MCF 10A (cell line): ENCODE results near the gene LZTS2. TPM values are rescaled to one million over a fixed set of nuclear protein-coding genes. Genes with fewer than 3 reads are reported as not detected.

Experiments
- Bru-seq: library from RNA; stranded (reverse); fragments of 400-500 nt; gene quantifications from one replicate; lab custom pipeline; 2021; lab: Mats Ljungman, UMichigan
- BruChase-seq, 2 experiments: library from RNA; stranded (reverse); fragments of 400-500 nt; gene quantifications; one replicate each; lab custom pipeline; 2021; lab: Mats Ljungman, UMichigan
- BruUV-seq: library from RNA; stranded (reverse); fragments of 400-500 nt; replicated peaks from 2 replicates; lab custom pipeline; 2021; lab: Mats Ljungman, UMichigan
- CTCF ChIA-PET: fragments of 300-600 bp; sonication (Branson Sonifier 250); formaldehyde crosslinking; extraction: SDS; loops from one replicate; lab custom pipeline; 2021; ENCODE audit warnings: antibody characterized with exemption, inconsistent platforms; lab: Yijun Ruan, JAX
- POLR2A ChIA-PET: fragments of 300-600, 350-650 bp; sonication (Branson Sonifier 250); formaldehyde crosslinking; extraction: SDS; loops from one replicate; lab custom pipeline; 2020; ENCODE audit warnings: antibody characterized with exemption, inconsistent platforms; lab: Yijun Ruan, JAX
- DNase-seq: peaks from one replicate; pipeline ENCODE4 v3.0.0-alpha.2; 2018; ENCODE audit not compliant: unreplicated experiment
- H3K27ac Mint-ChIP-seq: one replicate; pipeline ENCODE4 v1.8.0; 2022; ENCODE audit warnings: mild to moderate bottlenecking, low read depth, mixed read lengths; ENCODE audit not compliant: unreplicated experiment
- H3K27me3 Mint-ChIP-seq: one replicate; pipeline ENCODE4 v1.8.0; 2022; ENCODE audit warnings: mixed read lengths; ENCODE audit not compliant: insufficient read depth, unreplicated experiment
- H3K36me3 Mint-ChIP-seq: one replicate; pipeline ENCODE4 v1.8.0; 2022; ENCODE audit warnings: mild to moderate bottlenecking, moderate library complexity, mixed read lengths; ENCODE audit not compliant: insufficient read depth, unreplicated experiment
- H3K4me1 Mint-ChIP-seq: one replicate; pipeline ENCODE4 v1.8.0; 2022; ENCODE audit warnings: mixed read lengths; ENCODE audit not compliant: insufficient read depth, unreplicated experiment
- H3K4me3 Mint-ChIP-seq: one replicate; pipeline ENCODE4 v1.8.0; 2022; ENCODE audit warnings: mild to moderate bottlenecking, moderate library complexity, mixed read lengths; ENCODE audit not compliant: unreplicated experiment
- H3K9me3 Mint-ChIP-seq: one replicate; pipeline ENCODE4 v1.8.0; 2022; ENCODE audit warnings: mixed read lengths; ENCODE audit not compliant: unreplicated experiment
- CTCF ChIP-seq: fragments of 200-600 bp; IDR thresholded peaks from one replicate; pipeline ENCODE4 v1.8.0; 2022; ENCODE audit warnings: antibody characterized with exemption, mild to moderate bottlenecking; ENCODE audit not compliant: unreplicated experiment
- intact Hi-C: fragments of 100-400 bp; cut with micrococcal nuclease; formaldehyde crosslinking; loops from 2 replicates; pipeline ENCODE4 v1.14.1; 2022
- long read RNA-seq: library from polyadenylated mRNA; stranded (forward); transcript quantifications from one replicate; pipeline ENCODE4 v2.0.0, GENCODE V29; 2022
- total RNA-seq: library from RNA; stranded (reverse); gene quantifications from 2 replicates; pipeline ENCODE4 v1.2.3, GENCODE V29; 2022

Gene LZTS2
- total RNA-seq (15.2 and 18.6 TPM in 2 replicates), Bru-seq, nascent RNA (percentile 40 among the genes with signal in this experiment), BruChase-seq, experiment 1, labeled RNA remaining after a 6-hour chase (percentile 55 among the genes with signal in this experiment), BruChase-seq, experiment 2, labeled RNA remaining after a 2-hour chase (percentile 55 among the genes with signal in this experiment)
- long read RNA-seq, full-length matches to known transcripts = 11 of 45 reads
- long read RNA-seq, partial matches to known transcripts = 6 of 45 reads
- long read RNA-seq, other reads (novel, unspliced or antisense) = 28 of 45 reads

DNA sequence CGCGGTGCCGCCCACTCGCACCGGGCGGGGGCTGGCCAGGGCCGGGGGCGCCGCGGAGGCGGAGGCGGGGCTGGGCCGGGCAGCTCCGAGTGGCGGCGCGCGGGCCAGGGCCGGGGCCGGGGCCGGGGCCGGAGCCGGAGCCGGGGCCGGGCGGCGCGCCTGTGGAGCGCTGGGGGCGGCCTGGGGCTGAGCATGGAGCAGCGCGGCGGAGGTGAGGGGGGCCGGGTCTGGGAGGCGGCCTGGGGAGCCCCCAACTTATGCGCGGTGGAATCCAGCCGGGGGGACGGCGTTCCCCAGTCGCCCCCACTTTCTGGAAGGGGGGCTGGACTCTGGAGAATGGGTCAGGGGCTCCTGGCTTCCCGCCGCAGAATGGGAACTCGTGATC is at the start of gene LZTS2:
Gene LZTS2 (plus strand): TSS at position 67 of the 385 bp plus-strand sequence. CDS start 2,731 bp downstream, outside the sequence.
- no TSS peak for BruUV-seq
- intact Hi-C loops = no loop called here
- peaks cover 20% of the 10 kb centered on the region for H3K36me3 Mint-ChIP-seq
- H3K4me3 Mint-ChIP-seq = peak within 1 kb of the TSS; percentile 76
- no peak for TF ChIP-seq CTCF
- peaks cover 19% of the 10 kb centered on the region for H3K4me1 Mint-ChIP-seq
- ChIA-PET POLR2A (interaction anchor here (0.6 to 7.5 kb wide), 11 partner anchors 11 to 478 kb away, joined by 3 to 74 read pairs (median 7); partner anchors contain the start of genes MRPL43, PDZD7, SFXN3 and TWNK), CTCF (interaction anchor here (0.5 to 12.3 kb wide), 8 partner anchors 10 to 1457 kb away, joined by 3 to 199 read pairs (median 4); no protein-coding TSS in a partner anchor)
- no peaks in the 10 kb centered on the region for H3K9me3 Mint-ChIP-seq
- no peak for DNase-seq
- peak within 1 kb of the TSS; percentile 44 for H3K27ac Mint-ChIP-seq
- no peaks in the 10 kb centered on the region for H3K27me3 Mint-ChIP-seq

- H3K9me3 Mint-ChIP-seq = no peaks in the 10 kb centered on the region
- intact Hi-C loops = no loop called here
- DNase-seq = no peak
- peaks cover 79% of the 10 kb centered on the region for H3K36me3 Mint-ChIP-seq
- POLR2A ChIA-PET = no interaction called here
- BruUV-seq = no TSS peak
- no peak for TF ChIP-seq CTCF
- no peaks in the 10 kb centered on the region for H3K4me1 Mint-ChIP-seq
- no peak overlapping the region for H3K4me3 Mint-ChIP-seq
- no peaks in the 10 kb centered on the region for H3K27me3 Mint-ChIP-seq
- H3K27ac Mint-ChIP-seq = peak overlapping the region; percentile 10
- CTCF ChIA-PET = no interaction called here
These were observed 39.4 kb upstream of the LZTS2 start for GRCh38 chr10:100960251-100960650.

DNA sequence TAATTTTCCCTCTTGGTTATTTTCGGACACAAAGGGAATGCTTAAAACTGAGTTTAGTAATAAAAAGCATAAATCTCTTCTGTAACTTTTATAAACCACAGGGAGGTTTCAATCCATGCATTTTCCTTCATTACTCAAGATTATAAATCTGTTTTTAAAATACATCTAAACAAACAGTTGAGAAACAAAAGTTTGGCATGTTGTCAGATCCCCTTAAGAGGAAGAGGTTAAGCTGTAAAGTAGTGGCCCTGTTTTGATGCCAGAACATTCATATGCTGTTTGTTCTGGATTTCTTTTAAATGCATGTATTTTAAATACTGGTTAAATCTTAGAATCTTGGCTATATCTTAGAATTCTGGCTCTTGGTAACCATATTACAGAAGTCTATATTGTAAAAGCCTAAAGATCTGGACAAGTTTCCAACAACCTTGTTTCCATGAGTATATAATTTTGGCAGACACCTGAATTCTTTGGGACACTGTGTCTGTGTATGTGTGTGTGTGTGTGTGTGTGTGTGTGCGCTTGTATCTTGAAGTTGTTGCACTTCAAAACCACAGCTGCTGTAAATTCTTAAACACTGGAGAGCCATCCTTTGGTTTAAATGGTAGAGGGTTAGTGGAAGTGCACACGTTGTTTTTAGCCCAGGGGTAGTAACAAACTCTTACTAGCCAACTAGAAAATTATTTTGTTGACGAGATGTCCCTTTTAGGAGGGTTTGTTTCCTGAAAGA is 37.1 kb upstream of the LZTS2 start:
- Mint-ChIP-seq H3K36me3 (peaks cover 58% of the 10 kb centered on the region), H3K27me3 (no peaks in the 10 kb centered on the region), H3K9me3 (no peaks in the 10 kb centered on the region), H3K27ac (no peak overlapping the region), H3K4me3 (no peak overlapping the region), H3K4me1 (no peaks in the 10 kb centered on the region)
- intact Hi-C loops = no loop called here
- TF ChIP-seq CTCF = no peak
- CTCF ChIA-PET = interaction anchor here (0.6 kb wide), 1 partner anchor 28 kb away, joined by 4 read pairs; no protein-coding TSS in a partner anchor
- BruUV-seq = no TSS peak
- POLR2A ChIA-PET = no interaction called here
- no peak for DNase-seq

- H3K4me3 Mint-ChIP-seq = no peak overlapping the region
- no TSS peak for BruUV-seq
- H3K9me3 Mint-ChIP-seq = no peaks in the 10 kb centered on the region
- no peak for DNase-seq
- POLR2A ChIA-PET = no interaction called here
- CTCF ChIA-PET = interaction anchor here (0.5 kb wide), 1 partner anchor 8 kb away, joined by 3 read pairs; no protein-coding TSS in a partner anchor
- H3K27ac Mint-ChIP-seq = no peak overlapping the region
- no peaks in the 10 kb centered on the region for H3K4me1 Mint-ChIP-seq
- peaks cover 45% of the 10 kb centered on the region for H3K36me3 Mint-ChIP-seq
- no peaks in the 10 kb centered on the region for H3K27me3 Mint-ChIP-seq
- intact Hi-C loops = no loop called here
- no peak for TF ChIP-seq CTCF
These were observed 35.8 kb upstream of the LZTS2 start for GRCh38 chr10:100963826-100964225.
